Mesothelial cell of epicardium (in vitro differentiated cells): Measurements from ENCODE around the gene ZNRF3. TPM values are rescaled to one million over a fixed set of nuclear protein-coding genes. Genes with fewer than 3 reads are reported as not detected.

Source experiments
- DNase-seq, 2 experiments: peaks; one replicate each; pipeline ENCODE4 v3.0.0; 2021; ENCODE audit warnings: low spot score in 2 of 2; ENCODE audit not compliant: unreplicated experiment in 2 of 2
- H3K27ac Mint-ChIP-seq: 2 replicates; pipeline ENCODE4 v1.8.0; 2021; ENCODE audit warnings: mixed read lengths
- H3K27me3 Mint-ChIP-seq: 2 replicates; pipeline ENCODE4 v1.8.0; 2021; ENCODE audit warnings: low read depth, mixed read lengths
- H3K36me3 Mint-ChIP-seq: 2 replicates; pipeline ENCODE4 v1.8.0; 2021; ENCODE audit warnings: mixed read lengths
- H3K4me1 Mint-ChIP-seq: 2 replicates; pipeline ENCODE4 v1.8.0; 2021; ENCODE audit warnings: mixed read lengths
- H3K4me3 Mint-ChIP-seq: 2 replicates; pipeline ENCODE4 v1.8.0; 2021; ENCODE audit warnings: mild to moderate bottlenecking, moderate library complexity, mixed read lengths
- H3K9me3 Mint-ChIP-seq: 2 replicates; pipeline ENCODE4 v1.8.0; 2021; ENCODE audit warnings: mixed read lengths
- CTCF ChIP-seq: fragments of 200-600 bp; sonication (generic); IDR thresholded peaks from one replicate; pipeline ENCODE4 v1.5.0; 2021; ENCODE audit warnings: antibody characterized with exemption; ENCODE audit not compliant: unreplicated experiment
- total RNA-seq: library from RNA; stranded (reverse); gene quantifications from 3 replicates; pipeline ENCODE4 v1.2.1, GENCODE V29; 2021

Gene ZNRF3
- total RNA-seq, 1 donor from 2014 or later: 37.3 TPM

GRCh38 chr22:28951969-28952521 lies 68.7 kb downstream of the ZNRF3 start:
- Mint-ChIP-seq H3K27me3 (no peaks in the 10 kb centered on the region), H3K9me3 (peaks cover 10% of the 10 kb centered on the region), H3K4me1 (peaks cover 54% of the 10 kb centered on the region), H3K4me3 (peak overlapping the region; percentile 3), H3K27ac (peak overlapping the region; percentile 94), H3K36me3 (peaks cover 11% of the 10 kb centered on the region)
- peak in 1 of 2 experiments; percentile 44 for DNase-seq
- TF ChIP-seq CTCF: no peak

GRCh38 chr22:28952857-28953256 lies 69.5 kb downstream of the ZNRF3 start:
- H3K4me1 Mint-ChIP-seq: peaks cover 54% of the 10 kb centered on the region
- H3K4me3 Mint-ChIP-seq: peak overlapping the region; percentile 2
- no peaks in the 10 kb centered on the region for H3K27me3 Mint-ChIP-seq
- peaks cover 6% of the 10 kb centered on the region for H3K36me3 Mint-ChIP-seq
- peak overlapping the region; percentile 94 for H3K27ac Mint-ChIP-seq
- no peak for TF ChIP-seq CTCF
- no peak for DNase-seq
- peaks cover 4% of the 10 kb centered on the region for H3K9me3 Mint-ChIP-seq

- H3K27ac Mint-ChIP-seq: peak overlapping the region; percentile 94
- H3K4me3 Mint-ChIP-seq: no peak overlapping the region
- no peak for DNase-seq
- H3K27me3 Mint-ChIP-seq: no peaks in the 10 kb centered on the region
- H3K9me3 Mint-ChIP-seq: peaks cover 2% of the 10 kb centered on the region
- no peak for TF ChIP-seq CTCF
- peaks cover 9% of the 10 kb centered on the region for H3K36me3 Mint-ChIP-seq
- H3K4me1 Mint-ChIP-seq: peaks cover 58% of the 10 kb centered on the region
Measured at GRCh38 chr22:28953403-28953802, 70.0 kb downstream of the ZNRF3 start.

GRCh38 chr22:28953976-28954880 lies 70.9 kb downstream of the ZNRF3 start:
- peak overlapping the region; percentile 94 for H3K27ac Mint-ChIP-seq

GRCh38 chr22:28955817-28956216 lies 72.4 kb downstream of the ZNRF3 start:
- H3K4me3 Mint-ChIP-seq: no peak overlapping the region
- peaks cover 13% of the 10 kb centered on the region for H3K36me3 Mint-ChIP-seq
- H3K27ac Mint-ChIP-seq: peak overlapping the region; percentile 6
- no peaks in the 10 kb centered on the region for H3K9me3 Mint-ChIP-seq
- peaks cover 43% of the 10 kb centered on the region for H3K4me1 Mint-ChIP-seq
- no peaks in the 10 kb centered on the region for H3K27me3 Mint-ChIP-seq
- DNase-seq: no peak
- no peak for TF ChIP-seq CTCF

More at GRCh38 chr22:28953976-28954880, 70.9 kb downstream of the ZNRF3 start:
- TF ChIP-seq CTCF: no peak
- peaks cover 8% of the 10 kb centered on the region for H3K36me3 Mint-ChIP-seq
- no peak overlapping the region for H3K4me3 Mint-ChIP-seq
- no peaks in the 10 kb centered on the region for H3K9me3 Mint-ChIP-seq
- no peaks in the 10 kb centered on the region for H3K27me3 Mint-ChIP-seq
- no peak for DNase-seq
- peaks cover 58% of the 10 kb centered on the region for H3K4me1 Mint-ChIP-seq
